GM20431 (cell line): ENCODE results near the gene COX5A.
"Not testable (repeated sequence)": the region's sequence is repeated elsewhere in the genome, so short reads cannot be mapped to it uniquely, and the experiment has no call there.

Experiments
- in situ Hi-C: fragments of 300-500 bp; cut with MseI, MboI; formaldehyde crosslinking; loops from one replicate; pipeline ENCODE4 v1.15.0; 2020; ENCODE audit warnings: low sequenced_read_pairs; ENCODE audit not compliant: unreplicated experiment

COX5A gene

DNA sequence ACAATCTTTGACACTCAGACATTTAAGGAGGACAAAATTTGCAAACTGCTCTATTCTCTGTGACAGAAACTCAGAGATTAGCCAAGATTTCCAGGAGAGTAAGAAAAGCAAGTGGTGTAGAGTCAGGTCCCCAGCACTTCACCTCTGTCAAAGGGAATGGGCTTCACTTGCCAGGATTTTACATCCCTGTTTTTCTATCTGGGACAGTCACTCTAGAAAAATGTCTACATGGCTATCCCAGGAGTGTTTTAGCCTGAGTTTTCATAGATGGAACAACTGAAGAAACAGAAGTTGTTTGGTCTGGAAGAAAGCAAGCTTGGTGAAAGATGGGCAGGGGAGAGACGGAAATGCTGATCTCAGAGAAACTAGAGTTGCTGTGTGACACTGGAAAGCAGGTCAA is 34.2 kb downstream of the COX5A start:
- in situ Hi-C loops, result loop anchor here (10.0 kb wide), 1 partner anchor 59 kb away; the partner anchor contains the start of gene ULK3

DNA sequence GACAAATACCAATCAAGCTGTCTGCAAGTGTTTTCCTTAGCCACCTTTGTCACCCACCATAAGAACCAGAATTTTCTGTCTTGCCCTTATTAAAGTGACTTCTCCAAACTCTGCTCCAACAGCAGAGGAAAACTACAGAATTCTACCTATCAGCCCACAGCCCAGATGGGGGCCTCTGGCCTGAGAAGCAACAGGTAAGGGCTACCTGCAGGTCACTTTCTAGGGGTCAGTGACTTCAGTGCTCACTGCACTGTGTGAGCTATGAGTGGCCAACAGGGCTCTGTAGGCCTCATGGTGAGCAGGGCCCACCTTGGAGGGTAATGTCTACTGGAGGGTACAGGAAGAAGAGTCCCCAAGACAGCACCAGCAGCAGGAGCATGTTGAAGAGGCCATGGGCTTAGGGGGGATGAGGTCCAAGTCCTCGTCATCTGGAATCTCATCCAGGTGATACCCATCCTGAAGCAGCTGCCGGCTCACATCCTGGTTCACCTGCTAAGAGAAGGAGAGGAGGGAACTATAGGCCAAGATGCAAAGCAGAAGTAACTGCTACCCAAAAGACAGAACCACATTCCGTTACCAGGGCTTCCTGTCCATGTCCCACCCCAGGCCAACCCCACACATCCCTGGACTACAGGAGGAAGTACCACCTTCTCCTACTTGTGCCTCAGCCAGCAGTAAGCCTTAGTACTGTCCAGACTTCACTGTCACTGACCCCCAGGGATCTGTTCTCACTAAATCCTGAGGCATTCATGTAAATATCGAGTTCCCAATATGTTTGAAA is 35.4 kb downstream of the COX5A start:
- in situ Hi-C loops, result loop anchor here (10.0 kb wide), 1 partner anchor 58 kb away; the partner anchor contains the start of gene ULK3

DNA sequence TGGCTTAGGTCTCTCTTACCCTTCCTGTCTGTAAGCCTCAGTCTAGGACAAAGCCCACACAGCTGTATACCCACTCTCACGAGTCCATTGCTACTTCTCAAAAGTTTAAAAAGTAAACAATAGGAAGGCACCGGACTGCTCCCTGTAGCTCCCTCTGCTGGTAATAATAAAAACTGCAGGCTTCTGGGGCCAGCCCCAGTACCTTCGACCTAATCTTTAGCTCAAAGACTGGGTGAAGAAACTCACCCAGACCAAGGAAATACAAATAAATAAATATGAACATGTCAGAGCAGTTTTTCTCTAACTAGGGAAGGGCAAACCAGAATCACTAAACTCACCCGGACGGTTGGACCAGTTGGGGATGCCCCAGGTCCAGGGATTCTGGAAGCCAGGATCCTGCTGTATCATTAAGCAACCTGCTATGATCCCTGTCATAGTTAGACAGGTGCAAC is 36.2 kb downstream of the COX5A start:
- in situ Hi-C loops, result loop anchor here (10.0 kb wide), 1 partner anchor 57 kb away; the partner anchor contains the start of gene ULK3

DNA sequence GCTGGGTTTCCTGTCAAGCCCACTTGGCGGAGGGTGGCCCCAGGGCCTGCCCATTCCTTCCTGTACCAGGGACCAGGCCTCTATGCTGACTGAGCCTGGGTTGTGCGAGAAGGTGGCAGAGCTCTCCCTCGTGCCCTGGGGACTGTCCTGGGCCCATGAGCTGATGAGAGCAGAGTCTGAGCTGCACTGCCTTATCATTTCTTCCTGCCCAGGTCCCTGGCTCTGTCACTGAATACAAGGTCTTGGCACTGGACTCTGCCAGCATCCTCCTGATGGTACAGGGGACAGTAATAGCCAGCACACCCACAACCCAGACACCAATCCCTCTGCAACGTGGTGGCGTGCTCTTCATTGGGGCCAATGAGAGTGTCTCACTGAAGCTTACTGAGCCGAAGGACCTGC is 40.6 kb downstream of the COX5A start:
- in situ Hi-C loops, result no loop called here

DNA sequence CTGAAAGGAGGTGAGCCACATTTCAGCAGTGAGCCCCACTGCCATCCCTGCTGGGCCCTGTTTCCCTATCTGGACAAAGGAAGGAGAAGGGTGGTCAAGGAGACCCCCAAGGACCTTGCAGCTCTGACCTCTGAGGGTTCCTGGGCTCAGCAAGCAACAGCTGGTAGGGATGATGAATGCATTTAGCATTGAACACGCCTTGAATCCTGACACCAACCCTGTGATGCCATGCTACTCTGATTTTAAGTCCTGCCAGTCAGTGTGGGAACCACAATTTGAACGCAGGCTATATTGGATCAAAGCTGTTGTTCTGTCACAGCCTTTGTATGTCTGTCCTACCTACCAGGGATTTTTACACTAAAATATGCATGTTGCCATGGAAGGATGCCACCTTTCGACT is 41.6 kb downstream of the COX5A start:
- in situ Hi-C loops, result no loop called here

DNA sequence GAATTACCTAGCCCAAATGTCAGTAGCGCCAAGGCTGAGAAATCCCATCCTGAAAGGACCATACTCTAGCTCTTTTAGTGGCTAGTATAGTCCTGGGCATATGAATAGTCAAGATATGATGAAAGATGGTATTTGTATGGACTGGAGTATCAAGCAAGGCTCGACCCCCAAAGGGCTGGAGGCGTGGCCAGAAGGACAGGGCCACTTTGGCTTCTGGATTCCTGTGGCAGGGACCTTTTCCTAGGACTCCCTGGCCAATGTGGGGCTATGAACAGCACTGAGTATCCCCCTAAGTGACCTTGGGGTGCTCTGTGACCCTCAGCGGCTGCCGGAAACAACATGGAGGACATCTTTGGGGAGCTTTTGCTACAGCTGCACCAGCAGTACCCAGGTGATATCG is 42.0 kb downstream of the COX5A start:
- in situ Hi-C loops, result no loop called here

DNA sequence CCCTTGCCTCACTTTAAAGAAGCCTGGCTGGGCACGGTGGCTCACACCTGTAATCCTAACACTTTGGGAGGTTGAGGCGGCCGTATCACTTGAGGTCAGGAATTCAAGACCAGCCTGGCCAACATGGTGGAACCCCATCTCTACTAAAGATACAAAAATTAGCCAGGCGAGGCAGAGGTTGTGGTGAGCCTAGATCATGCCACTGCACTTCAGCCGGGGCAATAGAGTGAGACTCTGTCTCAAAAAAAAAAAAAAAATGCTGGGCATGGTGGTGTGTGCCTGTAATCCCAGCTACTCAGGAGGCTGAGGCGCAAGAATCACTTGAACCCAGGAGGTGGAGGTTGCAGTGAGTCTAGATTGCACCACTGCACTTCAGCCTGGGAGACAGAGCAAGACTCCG is 43.5 kb downstream of the COX5A start:
- in situ Hi-C loops, result not testable (repeated sequence)

DNA sequence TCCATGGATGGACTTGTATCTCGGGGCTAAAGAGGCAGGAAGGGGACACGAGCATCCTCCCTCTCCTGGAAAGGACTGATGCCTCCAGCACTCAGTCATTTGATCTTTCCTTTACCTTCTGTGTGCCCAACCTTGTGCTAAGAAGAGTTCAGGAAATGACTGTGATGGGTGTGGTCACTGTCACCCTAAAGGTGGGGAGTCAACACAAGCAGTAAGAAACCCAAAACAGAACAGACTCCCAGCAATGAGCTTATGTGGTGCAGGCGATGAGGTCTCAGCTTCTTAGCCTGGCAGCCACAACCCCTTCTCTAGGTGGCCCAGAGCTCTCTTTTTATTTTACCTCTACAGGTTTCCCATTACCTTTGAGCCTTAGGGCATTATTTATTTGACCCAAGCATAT is 44.2 kb downstream of the COX5A start:
- in situ Hi-C loops, result no loop called here

DNA sequence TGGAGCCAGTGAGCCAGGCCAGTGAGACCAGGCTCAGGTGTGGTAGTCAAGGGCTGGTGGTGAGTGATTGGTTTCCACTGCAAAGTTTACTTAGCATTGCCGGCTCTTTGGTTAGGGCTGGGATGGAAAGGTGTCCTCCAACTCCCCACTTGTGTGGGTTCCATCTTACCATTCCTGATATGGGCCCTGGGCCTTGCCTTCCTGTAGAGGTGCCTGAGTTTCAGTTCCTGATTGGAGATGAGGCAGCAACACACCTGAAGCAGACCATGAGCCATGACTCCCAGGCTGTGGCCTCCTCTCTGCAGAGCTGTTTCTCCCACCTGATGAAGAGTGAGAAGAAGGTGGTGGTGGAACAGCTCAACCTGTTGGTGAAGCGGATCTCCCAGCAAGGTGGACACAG is 44.9 kb downstream of the COX5A start:
- in situ Hi-C loops, result no loop called here

DNA sequence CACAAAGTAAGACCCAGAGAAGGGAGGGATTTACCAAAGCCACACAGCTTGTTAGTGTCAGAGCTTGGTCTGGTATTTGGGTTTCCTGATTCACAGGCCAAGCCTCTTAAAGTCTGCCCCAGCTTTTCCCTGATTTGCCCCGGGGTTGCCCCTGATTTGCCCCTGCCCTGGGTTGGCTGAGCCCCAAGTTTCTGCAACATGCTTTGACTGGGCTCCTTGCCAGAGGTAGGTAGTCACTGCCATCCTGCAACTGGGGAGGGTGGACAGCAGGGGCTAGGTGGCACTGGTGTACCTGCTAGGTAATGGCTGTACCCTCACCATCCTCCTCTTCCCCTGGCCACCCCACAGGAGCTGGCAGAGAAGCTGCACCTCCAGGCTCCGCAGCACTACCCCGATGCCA is 45.6 kb downstream of the COX5A start:
- in situ Hi-C loops, result no loop called here

DNA sequence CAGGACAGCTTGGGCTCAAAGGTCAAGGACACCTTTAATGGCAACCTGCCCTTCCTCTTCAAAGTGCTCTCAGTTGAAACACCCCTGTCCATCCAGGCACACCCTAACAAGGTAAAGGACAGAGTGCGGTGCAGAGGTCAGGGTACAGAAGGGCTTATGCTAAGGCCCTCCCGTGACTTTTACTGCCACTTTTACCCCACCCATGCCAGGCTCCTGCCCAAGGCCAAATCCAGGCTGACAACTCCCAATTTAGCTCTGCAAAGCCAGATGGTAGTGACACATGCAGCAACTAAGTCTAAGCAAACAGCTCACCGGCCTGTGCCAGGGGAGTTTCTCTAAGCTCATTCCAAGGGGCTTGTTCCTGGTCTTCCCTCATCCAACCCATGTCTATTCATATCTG is 46.4 kb downstream of the COX5A start:
- in situ Hi-C loops, result no loop called here

DNA sequence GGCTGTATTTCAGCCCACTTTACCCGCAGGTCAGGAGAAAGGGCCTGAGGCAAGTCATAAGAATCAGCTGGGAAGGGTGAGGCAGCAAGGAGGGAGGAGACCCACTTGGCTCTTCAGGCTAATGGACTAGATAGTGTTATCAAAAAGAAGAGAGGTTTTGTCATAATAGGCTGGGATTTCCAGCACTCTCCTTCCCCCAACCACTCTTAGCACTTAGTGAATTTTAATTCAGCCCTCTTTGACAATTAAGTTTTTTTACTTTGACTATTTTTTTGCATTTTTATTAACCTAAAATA is 47.3 kb downstream of the COX5A start:
- in situ Hi-C loops, result no loop called here

DNA sequence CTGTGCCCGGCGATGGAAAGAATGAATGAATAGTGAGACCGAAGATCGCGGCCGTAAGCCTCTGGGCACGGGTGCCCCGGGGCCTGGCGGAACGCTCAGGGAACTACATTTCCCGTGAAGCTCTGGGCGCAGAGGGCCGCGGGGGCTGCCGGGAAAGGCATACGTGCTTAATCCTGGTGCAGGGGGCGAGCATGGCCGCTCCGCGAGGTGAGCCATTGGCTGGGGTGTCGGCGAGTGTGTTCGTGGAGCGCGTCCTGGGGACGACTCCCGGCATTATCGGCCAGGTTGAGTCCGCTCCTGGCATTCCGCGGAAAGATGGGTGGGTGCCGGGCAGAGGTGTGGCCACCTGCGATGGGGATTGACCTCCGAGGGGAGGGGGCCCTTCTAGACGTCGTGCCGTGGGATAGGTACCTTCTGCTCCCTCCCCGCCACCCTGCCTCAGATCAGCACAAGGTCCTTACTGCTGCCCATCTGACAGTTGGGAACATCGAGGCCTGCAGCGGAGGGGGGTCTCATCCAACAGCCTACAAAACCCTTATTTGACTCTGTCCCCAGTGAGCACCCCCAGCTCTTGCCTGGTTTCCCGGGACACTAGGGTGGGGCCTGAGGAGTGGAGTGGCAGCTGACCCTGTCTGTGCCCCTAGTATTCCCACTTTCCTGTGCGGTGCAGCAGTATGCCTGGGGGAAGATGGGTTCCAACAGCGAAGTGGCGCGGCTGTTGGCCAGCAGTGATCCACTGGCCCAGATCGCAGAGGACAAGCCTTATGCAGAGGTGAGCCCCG is 47.8 kb downstream of the COX5A start, which contains the start of gene MPI:
Gene MPI, plus strand, starts transcription at position 160 of the 782 bp plus-strand sequence. Its CDS starts 32 bp downstream, at position 192.
- in situ Hi-C loops, result no loop called here

DNA sequence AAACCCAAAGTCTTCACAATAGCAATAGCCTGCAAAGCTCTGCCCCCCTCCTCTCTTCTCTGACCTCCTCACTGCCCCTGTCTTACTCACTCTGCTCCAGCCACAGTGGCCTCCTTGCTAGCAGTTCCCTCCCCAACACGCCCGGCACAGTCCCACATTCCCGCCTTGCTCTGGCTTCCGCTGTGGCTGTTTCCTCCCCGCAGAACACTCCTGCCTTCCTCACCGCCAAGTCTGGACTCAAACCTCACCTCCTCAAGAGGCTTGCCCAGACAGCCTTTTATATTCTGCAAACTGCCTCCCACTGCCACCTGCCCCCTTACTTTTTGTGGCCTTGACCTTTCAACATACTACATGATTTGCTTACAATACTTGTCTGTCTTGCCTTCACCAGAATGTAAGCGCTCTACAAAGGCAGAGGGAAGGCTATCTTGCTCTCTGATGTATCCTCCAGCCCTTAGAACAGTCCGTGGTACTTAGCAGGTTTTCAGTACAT is 48.4 kb downstream of the COX5A start:
- in situ Hi-C loops, result no loop called here

DNA sequence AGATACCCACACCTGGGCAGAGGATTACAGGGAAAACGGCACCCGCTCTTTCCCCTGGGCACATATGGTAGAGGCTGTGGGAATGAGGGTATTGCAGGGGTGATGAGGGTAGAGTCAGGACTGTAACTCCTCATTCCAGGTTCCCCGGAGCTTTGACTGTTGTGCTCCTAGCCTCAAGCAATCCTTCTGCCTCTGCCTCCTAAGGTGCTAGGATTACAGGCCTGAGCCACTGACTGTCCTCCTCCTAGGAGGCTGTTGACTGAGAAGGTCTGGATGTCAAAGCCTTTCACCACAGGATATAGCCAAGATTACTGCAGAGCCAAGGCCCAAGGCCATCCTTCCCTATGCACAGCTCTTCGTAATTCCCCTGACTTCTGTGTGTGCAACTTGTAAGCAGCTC is 49.2 kb downstream of the COX5A start:
- in situ Hi-C loops, result no loop called here

DNA sequence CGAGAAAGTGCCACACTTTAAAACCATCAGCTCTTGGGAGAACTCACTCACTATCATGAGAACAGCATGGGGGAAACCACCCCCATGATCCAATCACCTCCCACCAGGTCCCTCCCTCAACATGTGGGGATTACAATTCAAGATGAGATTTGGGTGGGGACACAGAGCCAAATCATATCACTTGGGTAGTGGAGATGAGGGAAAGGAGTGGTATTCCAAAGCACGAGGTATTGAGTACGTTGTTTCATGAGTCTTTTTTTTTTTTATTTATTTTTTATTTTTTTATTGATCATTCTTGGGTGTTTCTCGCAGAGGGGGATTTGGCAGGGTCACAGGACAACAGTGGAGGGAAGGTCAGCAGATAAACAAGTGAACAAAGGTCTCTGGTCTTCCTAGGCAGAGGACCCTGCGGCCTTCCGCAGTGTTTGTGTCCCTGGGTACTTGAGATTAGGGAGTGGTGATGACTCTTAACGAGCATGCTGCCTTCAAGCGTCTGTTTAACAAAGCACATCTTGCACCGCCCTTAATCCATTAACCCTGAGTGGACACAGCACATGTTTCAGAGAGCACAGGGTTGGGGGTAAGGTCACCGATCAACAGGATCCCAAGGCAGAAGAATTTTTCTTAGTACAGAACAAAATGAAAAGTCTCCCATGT is 50.2 kb downstream of the COX5A start:
- in situ Hi-C loops, result not testable (repeated sequence)

DNA sequence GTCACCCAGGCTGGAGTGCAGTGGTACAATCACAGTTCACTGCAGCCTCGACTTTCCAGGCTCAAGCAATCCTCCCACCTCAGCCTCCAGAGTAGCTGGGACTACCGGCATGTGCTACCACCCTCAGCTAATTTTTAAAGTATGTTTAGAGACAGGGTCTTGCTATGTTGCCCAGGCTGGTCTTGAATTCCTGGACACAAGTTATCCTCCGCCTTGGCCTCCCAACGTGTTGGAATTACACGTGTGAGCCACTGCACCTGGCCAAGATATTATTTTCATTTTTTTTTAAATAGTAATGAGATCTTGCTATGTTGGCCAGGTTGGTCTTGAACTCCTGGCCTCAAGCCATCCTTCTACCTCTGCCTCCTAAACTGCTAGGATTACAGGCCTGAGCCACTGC is 52.4 kb downstream of the COX5A start:
- in situ Hi-C loops, result no loop called here

DNA sequence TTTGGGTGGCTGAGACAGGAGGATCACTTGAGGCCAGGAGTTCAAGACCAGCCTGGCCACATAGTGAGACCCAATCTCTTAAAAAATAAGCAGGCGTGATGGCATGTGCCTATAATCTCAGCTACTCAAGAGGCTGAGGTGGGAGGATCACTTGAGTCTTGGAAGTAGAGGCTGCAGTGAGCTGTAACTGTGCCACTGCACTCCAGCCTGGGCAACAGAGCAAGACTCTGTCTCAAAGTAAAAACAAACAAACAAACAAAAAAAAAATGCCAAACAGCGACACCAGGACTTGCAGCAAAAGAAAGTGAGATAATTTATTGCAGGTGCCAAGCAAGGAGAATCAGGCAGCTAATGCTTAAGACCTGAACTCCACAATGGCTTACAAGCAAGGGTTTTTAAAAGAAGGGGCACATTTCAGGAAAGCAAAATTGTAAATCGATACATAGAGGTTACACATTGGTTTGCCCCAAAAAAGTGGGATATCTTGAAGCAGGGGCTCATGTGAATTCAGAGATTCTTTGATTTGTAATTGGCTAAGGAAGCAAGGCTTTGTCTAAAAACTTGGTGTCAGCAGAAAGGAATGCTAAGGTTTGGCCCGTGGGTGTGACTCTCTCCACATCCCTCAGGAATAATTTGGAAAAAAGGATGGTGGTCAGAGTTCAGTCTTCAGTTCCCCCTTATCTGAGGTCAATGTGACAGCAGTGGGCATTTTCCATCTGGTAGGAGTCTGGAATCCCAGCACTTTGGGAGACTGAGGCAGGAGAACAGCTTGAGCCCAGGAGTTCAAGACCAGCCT is 53.2 kb downstream of the COX5A start:
- in situ Hi-C loops, result no loop called here

DNA sequence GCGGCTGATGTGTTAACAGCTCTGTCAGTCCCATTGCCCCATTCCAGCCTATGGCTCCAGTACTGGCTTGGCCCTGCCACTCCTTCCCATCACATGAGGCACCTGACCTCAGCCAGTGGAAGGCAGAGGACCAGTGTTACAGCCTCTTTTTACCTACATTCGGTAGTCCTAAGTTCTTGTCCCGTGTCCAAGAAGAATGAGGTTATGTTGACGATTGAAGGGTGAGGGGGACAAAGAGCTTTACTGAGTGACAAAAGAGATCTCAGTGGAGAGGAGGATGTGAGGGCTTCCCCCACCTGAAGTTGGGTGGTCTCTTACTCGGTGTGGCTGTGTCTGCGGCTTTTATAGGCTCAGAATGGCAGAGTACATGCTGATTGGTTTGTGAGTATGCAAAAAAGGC is 55.3 kb downstream of the COX5A start:
- in situ Hi-C loops, result no loop called here

DNA sequence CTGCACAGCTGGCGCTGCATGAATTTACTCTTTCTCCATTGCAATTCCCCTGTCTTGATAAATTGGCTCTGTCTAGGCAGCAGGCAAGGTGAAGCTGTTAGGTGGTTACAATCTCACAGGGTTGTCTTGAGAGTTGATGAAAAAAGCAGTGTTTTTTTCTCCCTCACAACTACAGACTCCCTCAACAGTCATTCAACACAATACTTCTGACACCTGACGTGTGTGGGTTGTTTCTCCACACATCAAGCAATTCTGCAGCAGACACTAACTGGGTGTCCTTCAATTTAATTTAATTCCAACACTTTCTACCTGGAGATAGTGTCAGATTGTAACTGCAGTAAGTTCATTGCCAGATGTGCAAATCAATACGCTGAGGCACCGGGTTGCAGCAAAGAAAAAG is 59.6 kb downstream of the COX5A start:
- in situ Hi-C loops, result no loop called here
